Thyroid gland (tissue), 4 donors: ENCODE data around the gene C3orf49.

Source experiments
- POLR2A ChIP-seq, 2 donors: fragments of 450-650 bp; IDR thresholded peaks; one replicate each; pipeline ENCODE4 v1.6.1; 2017; ENCODE audit warnings: antibody characterized with exemption in 2 of 2, mild to moderate bottlenecking in 2 of 2, moderate library complexity in 1 of 2
- TF ChIP-seq, protein P1 (sequence below), 6 experiments: fragments of 200-600 bp in 3 of 6; fragments of 450-650 bp in 3 of 6; sonication (generic) in 3 of 6; IDR thresholded peaks; one replicate each; pipeline ENCODE4 v1.5.1; 2016 to 2019; ENCODE audit warnings: antibody characterized with exemption in 6 of 6, mild to moderate bottlenecking in 2 of 6, inconsistent platforms in 1 of 6, moderate library complexity in 1 of 6

DNA sequence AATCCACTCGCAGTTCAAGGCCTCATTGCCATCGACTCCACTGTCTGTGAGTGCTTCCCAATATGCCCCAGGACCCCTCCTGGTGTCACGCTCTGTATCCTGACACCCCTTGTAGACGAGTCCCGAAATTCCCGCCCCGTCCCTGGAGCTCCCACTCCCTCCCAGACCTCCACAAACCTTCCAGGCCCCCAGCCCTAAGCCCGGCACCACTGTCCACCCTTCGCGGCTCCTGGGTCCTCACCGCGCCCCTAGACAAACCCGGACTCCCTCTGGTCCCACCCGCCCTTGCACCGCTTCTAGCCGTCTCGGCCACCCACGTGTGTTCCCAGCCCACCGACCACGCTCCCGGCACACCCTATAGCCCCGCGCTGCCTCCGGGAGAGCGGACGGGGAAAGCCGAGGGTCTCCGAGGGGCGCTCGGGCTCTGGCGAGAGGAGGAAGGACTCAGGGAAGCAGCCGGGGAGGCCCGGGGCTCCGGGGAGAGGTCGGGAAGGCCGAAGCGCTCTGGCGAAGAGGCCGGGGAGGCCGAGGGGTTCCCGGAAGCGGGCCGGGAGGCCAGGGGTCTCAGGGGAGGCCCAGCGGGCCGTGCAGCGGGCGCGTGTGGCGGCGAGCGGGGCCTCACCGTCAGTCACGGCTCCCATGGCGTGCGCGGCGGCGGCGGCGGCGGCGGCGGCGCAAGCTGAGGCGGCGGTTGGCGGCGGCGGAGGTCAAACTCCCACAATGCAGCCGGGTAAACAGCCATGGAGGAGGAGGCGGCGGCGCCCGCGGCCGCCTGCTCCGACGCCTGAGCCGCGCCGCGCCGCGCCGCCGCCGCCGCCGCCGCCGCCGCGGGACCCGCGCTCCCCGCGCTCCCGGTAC is 44.3 kb downstream of the C3orf49 start, which contains the start of the genes ATXN7 and THOC7:
- TF ChIP-seq POLR2A (IDR thresholded peaks at IDR 0.05): peak in 1 of 2 donors; percentile 58
- TF ChIP-seq, protein P1, sequence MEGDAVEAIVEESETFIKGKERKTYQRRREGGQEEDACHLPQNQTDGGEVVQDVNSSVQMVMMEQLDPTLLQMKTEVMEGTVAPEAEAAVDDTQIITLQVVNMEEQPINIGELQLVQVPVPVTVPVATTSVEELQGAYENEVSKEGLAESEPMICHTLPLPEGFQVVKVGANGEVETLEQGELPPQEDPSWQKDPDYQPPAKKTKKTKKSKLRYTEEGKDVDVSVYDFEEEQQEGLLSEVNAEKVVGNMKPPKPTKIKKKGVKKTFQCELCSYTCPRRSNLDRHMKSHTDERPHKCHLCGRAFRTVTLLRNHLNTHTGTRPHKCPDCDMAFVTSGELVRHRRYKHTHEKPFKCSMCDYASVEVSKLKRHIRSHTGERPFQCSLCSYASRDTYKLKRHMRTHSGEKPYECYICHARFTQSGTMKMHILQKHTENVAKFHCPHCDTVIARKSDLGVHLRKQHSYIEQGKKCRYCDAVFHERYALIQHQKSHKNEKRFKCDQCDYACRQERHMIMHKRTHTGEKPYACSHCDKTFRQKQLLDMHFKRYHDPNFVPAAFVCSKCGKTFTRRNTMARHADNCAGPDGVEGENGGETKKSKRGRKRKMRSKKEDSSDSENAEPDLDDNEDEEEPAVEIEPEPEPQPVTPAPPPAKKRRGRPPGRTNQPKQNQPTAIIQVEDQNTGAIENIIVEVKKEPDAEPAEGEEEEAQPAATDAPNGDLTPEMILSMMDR (IDR thresholded peaks at IDR 0.05): no peak
